G401 (cell line): ENCODE measurements around the gene ZNF609. TPM values are rescaled to one million over a fixed set of nuclear protein-coding genes. Genes with fewer than 3 reads are reported as not detected.
"Not testable (repeated sequence)": the region's sequence is repeated elsewhere in the genome, so short reads cannot be mapped to it uniquely, and the experiment has no call there.

ENCODE experiments used
- DNase-seq: peaks from one replicate; pipeline ENCODE4 v3.0.0-alpha.2; 2015; ENCODE audit warnings: low spot score
- in situ Hi-C: cut with HindIII; loops from 2 replicates; pipeline ENCODE4 v1.10.0; 2016; ENCODE audit warnings: low sequenced_read_pairs, mixed read lengths
- total RNA-seq: library from RNA; depleted of rRNA; stranded (reverse); fragments of >200 nt; shearing (Covaris generic); gene quantifications from 2 replicates; pipeline ENCODE4 v1.2.3, GENCODE V29; 2014

Gene ZNF609
- total RNA-seq, 1 experiment from 2014 or later = 17.0 TPM

DNA sequence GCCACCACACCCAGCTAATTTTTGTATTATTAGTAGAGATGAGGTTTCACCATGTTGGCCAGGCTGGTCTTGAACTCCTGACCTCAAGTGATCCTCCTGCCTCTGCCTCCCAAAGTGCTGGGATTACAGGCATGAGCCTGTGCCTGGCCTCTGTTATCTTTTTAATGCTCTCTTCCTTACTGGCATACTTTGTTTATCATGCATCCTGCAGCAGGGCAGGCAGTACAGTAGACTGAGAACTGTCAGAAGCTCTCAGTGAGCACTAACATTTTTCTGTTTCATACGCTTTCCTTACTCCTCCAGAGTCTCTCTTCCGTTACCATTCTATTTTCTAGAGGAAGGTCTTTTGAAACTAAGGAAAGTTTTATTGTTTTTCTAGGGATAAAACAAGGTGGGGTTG is 35.6 kb downstream of the ZNF609 start:
- in situ Hi-C loops = not testable (repeated sequence)

DNA sequence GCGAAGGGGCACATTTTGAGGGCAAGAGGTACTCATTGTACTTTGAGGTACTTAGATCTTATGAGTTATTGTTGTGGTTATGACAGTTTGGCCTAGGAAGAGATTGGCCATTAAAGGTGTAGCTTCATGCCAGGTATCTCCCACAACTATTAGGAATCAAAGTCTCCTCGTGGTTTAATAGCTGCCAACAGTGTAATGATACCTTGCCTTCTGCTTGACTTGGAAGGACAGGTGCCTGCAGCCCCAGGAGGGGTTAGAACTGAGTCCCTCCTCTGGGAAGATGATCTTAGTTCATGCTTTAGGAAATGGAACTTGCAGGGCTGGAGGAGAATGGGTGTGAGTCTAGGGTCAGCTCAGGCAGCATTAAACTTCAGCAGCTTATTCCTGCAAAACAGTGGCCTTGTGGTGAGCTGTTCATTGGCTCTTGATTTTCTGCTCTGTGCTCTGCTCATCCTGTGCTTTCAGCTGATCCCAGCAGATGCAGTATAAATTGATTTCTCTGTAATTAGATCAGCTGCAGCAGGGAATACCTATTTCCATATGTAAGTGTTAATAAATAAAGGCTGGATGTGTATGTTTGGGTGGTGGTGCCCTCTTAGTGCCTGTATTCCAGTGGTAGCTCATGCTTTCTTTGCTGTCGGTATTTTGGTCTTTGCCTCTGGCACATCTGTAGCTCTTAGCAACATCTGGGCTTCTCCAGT is 40.5 kb downstream of the ZNF609 start:
- in situ Hi-C loops = no loop called here
- no peak for DNase-seq

More for the DNA sequence above, 35.6 kb downstream of the ZNF609 start:
- not testable (repeated sequence) for DNase-seq

- DNase-seq = peak; percentile 59
- in situ Hi-C loops = no loop called here
Measured at GRCh38 chr15:64501396-64501715, 41.0 kb downstream of the ZNF609 start.

DNA sequence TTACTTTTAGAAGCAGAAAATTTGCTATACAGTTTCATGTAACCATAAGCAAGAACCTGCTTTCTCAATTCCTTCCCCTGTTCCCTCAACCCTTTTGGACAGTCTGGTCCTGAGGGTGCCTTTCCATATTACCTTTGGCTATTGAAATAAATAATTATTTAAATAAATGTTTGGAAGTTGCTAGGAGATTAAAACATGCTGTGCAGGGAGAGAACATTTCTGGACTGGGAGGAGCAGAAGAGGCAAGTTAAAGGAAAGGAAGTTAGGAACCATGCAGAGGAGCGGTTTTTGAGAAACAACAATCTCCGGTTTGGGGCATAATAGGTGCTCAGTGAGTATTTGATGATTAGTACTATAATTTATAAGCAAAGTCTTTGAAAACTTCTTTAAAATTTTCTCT is 41.8 kb downstream of the ZNF609 start:
- in situ Hi-C loops = no loop called here
- DNase-seq = no peak

GRCh38 chr15:64502551-64502950 is 42.2 kb downstream of the ZNF609 start:
- in situ Hi-C loops = no loop called here

GRCh38 chr15:64503197-64503596 is 42.8 kb downstream of the ZNF609 start:
- in situ Hi-C loops = no loop called here
- no peak for DNase-seq

More at GRCh38 chr15:64502551-64502950, 42.2 kb downstream of the ZNF609 start:
- DNase-seq = no peak

GRCh38 chr15:64503640-64504039 is 43.3 kb downstream of the ZNF609 start:
- in situ Hi-C loops = no loop called here
- DNase-seq = no peak

DNA sequence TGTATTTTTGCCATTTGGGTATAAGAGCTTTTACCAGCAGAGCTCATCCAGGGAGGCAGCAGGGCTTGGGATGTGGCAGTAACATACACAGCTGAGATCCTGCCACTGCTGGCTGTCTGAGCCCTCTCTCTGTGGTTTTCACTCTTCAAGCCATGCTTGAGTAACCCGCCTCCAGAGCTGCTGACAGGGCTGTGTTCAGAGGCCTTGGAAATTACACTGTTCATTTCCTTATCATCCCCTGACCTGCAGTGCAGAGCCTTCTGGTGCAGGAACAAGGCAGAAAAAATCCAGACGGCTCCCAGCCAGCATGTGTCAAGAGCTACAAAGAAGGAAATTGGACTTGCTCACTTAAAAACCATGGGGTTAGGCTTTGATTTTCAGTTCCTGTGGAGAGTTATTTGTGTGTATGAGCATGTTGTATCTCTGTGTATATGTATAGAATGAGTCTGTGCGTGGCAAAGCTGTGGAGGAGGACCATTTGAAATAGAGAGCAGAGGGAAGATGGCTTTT is 47.0 kb downstream of the ZNF609 start:
- in situ Hi-C loops = no loop called here
- peak; percentile 94 for DNase-seq

DNA sequence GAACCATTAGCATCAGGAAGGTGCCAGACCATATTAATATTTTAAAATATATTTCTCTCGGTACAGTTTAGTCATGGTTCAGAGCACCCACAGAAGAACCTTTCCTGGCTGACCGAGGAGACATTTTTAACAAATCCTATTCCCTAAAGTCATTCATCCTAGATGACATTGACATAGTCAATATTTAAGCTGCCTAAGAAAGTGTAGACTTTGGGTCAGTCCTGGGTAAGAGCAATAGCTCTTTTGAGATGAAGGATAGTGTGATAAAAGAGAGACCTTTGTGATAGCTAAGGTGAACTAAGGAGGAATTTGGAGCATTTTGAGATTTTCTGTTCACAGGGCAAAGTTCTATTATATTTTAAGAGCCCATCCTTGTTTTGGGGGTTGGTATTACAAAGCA is 47.5 kb downstream of the ZNF609 start:
- in situ Hi-C loops = no loop called here
- DNase-seq = no peak

- DNase-seq = no peak
- in situ Hi-C loops = no loop called here
Measured at GRCh38 chr15:64513823-64514222, 53.4 kb downstream of the ZNF609 start.

DNA sequence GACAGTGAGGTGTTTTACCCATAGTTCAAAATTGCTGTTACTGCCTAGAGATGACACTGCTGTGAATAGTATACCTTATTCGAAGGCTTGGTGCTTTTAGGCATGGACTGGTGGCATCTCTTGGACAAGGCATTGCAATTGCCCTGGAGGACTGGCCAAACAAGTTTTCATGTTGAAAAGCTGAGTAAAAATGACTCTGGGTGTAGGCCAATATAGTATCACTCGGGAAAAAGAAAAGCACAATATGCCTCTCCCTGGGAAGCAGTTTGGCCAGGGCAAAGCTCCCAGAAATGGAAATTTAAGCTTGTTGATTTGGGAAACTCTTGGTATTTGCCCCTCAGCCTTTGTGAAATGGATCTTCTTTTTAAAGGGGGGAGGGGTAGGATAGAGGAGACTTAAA is 54.8 kb downstream of the ZNF609 start:
- in situ Hi-C loops = no loop called here
- peak; percentile 48 for DNase-seq

- DNase-seq = no peak
- in situ Hi-C loops = no loop called here
Measured at GRCh38 chr15:64515825-64516224, 55.4 kb downstream of the ZNF609 start.

DNA sequence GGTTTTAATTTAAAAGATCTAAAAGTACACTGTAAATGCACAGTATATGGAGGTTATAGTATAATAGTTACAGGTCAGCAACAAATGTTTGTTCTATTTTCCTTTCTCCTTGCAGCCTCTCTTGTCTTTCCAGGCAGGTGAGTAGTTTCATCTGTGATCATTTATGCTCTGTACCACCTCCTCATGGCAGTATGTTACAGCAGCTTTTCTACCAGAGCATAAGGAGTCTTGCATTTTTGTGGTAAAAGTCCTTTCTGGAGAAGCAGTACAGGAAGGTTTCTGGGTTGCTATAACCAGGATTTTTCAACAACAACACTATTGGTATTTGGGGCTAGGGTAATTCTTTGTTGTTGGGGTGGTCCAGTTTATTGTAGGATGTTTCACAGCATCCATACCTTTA is 59.5 kb downstream of the ZNF609 start:
- in situ Hi-C loops = no loop called here
- DNase-seq = no peak

DNA sequence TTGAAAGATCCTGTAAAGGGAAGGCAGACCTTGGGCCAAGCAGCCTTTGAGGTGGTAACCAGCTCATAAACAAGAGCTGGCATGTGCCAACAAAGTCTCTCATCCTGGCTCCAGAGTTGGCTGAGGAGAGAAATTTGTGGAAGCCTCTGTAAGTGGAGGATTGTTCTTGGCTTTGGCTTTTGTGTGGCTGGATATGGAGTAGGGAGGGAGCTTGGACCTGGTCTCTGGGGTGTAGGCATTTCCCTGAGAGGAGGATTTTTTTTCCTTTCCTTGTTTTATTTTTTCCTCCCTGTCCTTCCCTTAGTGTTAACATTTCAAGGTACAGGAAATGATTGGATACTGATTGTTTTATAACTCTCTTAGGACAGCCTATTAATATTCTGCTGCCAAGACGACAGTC is 60.8 kb downstream of the ZNF609 start:
- in situ Hi-C loops = no loop called here
- no peak for DNase-seq

DNA sequence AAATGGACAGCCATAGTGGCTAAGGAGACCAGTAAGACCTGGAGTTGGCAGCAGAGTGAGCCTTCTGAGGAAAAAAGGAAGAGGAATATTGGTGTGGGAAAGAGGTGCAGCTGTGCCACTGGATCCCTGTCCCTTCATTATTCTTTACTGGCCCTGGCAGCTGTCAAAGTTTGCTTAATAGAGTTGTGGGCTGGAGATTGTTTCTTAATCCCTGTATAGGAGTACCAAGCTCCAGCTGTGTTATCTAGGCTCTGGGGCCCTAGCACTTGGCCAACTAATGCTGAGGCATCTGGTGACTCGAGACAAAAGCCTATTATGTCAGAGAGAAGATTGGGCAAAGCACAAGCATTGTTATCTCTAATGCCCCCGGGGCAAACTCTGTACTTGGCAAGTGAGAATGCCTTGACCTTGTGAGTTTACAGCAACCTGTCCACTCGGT is 61.4 kb downstream of the ZNF609 start:
- in situ Hi-C loops = no loop called here
- DNase-seq = peak; percentile 29

GRCh38 chr15:64522226-64522823 is 61.9 kb downstream of the ZNF609 start:
- in situ Hi-C loops = no loop called here

DNA sequence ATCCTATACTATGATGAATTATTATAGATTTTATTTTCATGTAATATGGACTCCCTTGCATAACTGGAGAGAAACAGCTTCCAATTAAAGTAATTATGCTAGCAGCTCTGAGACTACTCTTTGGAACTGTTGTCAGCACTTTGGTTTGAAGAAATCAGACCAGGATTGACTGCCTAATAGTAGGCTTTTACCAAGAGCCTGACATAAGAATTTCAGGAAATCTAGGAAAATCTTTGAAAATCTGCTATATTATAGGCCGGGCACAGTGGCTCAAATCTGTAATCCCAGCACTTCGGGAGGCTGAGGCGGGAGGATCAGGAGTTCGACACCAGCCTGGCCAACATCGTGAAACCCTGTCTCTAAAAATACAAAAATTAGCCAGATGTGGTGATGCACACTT is 62.9 kb downstream of the ZNF609 start:
- DNase-seq = no peak
- in situ Hi-C loops = no loop called here

More at GRCh38 chr15:64522226-64522823, 61.9 kb downstream of the ZNF609 start:
- DNase-seq = no peak

- in situ Hi-C loops = no loop called here
- DNase-seq = no peak
Measured at GRCh38 chr15:64524778-64525177, 64.4 kb downstream of the ZNF609 start.

- no peak for DNase-seq
- in situ Hi-C loops = no loop called here
Measured at GRCh38 chr15:64525828-64526530, 65.6 kb downstream of the ZNF609 start.

DNA sequence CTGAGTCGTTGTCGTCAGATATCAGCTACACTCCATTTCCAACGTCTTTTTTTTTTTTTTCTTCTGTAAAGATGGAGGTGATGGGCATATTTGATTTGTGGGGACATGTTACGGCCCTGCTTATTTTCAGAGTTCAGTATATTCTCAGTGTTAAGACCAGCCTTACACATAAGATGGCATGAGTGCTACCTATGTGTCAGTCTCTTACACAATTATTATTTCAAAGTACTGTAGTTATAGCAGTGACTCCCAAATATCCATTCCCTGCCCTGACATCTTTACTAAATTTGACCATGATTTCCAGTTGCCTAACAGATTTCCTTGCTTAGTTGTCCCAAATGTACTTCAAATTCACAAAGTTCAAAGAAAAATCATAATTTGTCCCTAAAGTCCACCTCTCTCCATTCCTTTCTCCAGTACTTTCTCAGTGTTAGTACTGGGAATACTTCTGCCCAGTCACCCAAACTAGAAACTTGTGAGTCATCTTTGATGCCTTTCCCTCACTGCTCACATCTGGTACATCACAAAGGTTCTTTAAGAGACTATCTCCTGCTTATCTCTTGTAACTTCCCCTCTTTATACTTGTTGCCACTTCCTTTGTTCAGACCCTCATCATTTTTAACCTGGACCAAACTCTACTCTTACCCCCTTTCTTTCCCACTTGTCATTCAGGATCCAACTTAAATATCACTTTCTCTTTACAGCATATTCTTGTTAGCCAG is 67.0 kb downstream of the ZNF609 start:
- in situ Hi-C loops = no loop called here
- no peak for DNase-seq
